BJ (cell line): ENCODE data around the gene CLN3. TPM values are rescaled to one million over a fixed set of nuclear protein-coding genes. Genes with fewer than 3 reads are reported as not detected.

Experiments used
- CTCF ChIA-PET: fragments of 350-600 bp; formaldehyde crosslinking; extraction: SDS; loops from one replicate; lab custom pipeline; 2021; ENCODE audit warnings: antibody characterized with exemption, inconsistent platforms; lab: Yijun Ruan, JAX
- POLR2A ChIA-PET: fragments of 300-600 bp; sonication (Branson Sonifier 250); formaldehyde crosslinking; extraction: SDS; loops from one replicate; lab custom pipeline; 2021; ENCODE audit warnings: antibody characterized with exemption; lab: Charles Lee
- DNase-seq: peaks from one replicate; pipeline ENCODE4 v3.0.0-alpha.2; 2011; ENCODE audit warnings: low read depth
- H3K27me3 ChIP-seq: 2 replicates; pipeline ENCODE4 v1.6.0; 2011; ENCODE audit warnings: low read length; ENCODE audit not compliant: control insufficient read depth, insufficient read depth
- H3K36me3 ChIP-seq: 2 replicates; pipeline ENCODE4 v1.5.1; 2011; ENCODE audit warnings: low read length; ENCODE audit not compliant: control insufficient read depth, insufficient read depth
- H3K4me3 ChIP-seq: 2 replicates; pipeline ENCODE4 v1.5.1; 2011; ENCODE audit warnings: low read depth, mild to moderate bottlenecking, control low read depth, low read length
- polyA plus RNA-seq: library from polyadenylated mRNA; depleted of rRNA; stranded (reverse); fragments of >200 nt; gene quantifications from 2 replicates; pipeline ENCODE4 v1.2.3, GENCODE V29; 2011
- TF ChIP-seq, protein P1 (sequence below): IDR thresholded peaks from 2 replicates; pipeline ENCODE4 v1.5.1; 2011; ENCODE audit warnings: low read depth, mild to moderate bottlenecking, control low read depth, inconsistent platforms, low read length, moderate library complexity; ENCODE audit not compliant: insufficient read depth

CLN3 gene
- polyA plus RNA-seq, 1 experiment, result 25.2 TPM

DNA sequence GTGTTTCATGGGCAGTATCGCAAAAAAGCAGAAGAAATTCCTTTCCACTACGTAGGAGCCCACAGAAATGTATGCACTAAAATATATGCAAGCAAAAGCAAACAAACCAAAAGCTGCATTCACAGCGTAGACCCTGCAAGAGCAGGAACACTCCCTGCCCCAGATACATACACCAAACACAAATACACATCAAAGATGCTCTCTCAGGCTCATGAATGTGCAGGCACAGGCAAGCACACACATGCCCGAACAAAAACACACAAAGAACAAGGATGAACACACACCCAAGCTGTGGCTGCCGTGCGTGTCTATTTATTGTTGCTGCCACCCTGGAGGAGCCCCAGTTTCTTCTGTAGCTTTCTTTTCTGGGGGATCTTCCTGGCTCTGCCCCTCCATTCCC is 45.2 kb upstream of the CLN3 start:
- DNase-seq, result no peak
- POLR2A ChIA-PET, result no interaction called here
- Histone ChIP-seq H3K4me3 (peak overlapping the region; percentile 57), H3K36me3 (peaks cover 13% of the 10 kb centered on the region), H3K27me3 (no peaks in the 10 kb centered on the region)
- TF ChIP-seq, protein P1, sequence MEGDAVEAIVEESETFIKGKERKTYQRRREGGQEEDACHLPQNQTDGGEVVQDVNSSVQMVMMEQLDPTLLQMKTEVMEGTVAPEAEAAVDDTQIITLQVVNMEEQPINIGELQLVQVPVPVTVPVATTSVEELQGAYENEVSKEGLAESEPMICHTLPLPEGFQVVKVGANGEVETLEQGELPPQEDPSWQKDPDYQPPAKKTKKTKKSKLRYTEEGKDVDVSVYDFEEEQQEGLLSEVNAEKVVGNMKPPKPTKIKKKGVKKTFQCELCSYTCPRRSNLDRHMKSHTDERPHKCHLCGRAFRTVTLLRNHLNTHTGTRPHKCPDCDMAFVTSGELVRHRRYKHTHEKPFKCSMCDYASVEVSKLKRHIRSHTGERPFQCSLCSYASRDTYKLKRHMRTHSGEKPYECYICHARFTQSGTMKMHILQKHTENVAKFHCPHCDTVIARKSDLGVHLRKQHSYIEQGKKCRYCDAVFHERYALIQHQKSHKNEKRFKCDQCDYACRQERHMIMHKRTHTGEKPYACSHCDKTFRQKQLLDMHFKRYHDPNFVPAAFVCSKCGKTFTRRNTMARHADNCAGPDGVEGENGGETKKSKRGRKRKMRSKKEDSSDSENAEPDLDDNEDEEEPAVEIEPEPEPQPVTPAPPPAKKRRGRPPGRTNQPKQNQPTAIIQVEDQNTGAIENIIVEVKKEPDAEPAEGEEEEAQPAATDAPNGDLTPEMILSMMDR, result no peak
- CTCF ChIA-PET, result no interaction called here

DNA sequence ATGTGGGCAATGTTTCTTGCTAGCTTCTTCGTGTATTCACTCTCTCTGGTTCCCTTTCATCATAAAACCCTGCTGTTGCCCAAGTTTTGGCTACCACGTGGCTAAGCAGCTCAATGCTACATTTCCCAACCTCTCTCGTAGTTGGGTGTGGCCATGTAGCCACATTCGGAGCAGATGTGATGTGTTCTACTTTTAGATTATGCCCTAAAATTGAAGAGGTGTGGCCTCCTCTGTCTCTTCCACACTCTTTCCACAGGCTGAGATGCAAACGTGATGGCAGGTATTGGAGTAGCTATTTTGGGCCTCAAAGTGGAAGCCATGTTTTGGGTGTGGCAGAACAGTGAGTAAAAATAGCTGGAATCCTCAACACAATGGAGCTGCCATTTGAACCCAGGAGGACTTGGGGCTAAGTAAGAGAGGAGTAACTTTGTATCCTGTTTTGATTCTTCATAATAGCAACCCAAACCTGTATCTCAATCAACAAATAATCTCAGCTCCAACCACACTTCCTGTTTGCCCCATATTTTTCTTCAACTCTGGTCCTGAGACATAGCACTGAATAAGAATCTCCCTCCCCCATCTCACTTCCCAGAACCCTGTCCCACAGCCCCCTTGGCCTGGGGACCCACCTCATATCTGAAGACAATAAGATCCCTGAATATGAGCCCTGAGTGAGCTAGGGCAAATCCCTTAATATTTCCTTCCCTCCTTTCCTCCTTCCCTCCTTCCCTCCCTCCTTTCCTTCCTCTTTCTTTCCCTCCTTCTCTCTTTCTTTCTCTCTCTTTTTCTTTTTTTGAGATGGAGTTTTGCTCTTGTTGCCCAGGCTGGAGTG is 42.9 kb upstream of the CLN3 start:
- H3K36me3 ChIP-seq, result peaks cover 13% of the 10 kb centered on the region
- POLR2A ChIA-PET, result no interaction called here
- no peaks in the 10 kb centered on the region for H3K27me3 ChIP-seq
- no peak overlapping the region for H3K4me3 ChIP-seq
- CTCF ChIA-PET, result no interaction called here
- TF ChIP-seq, protein P1, result no peak
- DNase-seq, result no peak

DNA sequence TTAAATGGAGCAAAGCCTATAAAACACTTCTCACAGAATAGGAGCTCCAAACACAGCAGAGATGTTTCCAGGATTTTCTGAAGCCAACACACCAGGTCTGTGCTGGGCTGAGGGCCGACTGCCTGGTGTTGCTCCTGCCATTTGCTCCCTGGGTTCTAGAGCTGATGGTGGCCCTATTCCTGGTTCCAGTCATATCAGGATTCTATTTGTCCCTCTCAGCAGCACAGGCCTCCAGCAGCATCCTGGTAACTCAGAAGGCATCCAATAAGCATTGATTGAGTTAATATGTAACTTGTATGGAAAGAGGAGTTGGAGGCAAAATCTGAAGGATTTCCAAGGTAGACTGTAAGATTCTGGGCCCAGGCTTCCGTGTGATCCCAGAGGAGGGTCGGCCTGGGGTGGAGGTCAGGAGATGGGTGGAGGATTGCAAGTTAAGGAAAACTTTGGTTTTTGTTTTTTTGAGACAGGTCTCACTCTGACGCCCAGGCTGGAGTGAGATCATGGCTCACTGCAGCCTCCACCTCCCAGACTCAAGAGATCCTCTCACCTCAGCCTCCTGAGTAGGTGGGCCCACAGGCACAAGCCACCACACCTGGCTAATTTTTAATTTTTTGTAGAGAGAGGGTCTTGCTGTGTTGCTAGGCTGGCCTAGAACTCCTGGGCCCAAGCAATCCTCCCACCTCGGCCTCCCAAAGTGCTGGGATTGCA is 41.2 kb upstream of the CLN3 start:
- ChIA-PET CTCF (no interaction called here), POLR2A (interaction anchor here (0.6 kb wide), 1 partner anchor 19 kb away, joined by 3 read pairs; no protein-coding TSS in a partner anchor)
- no peaks in the 10 kb centered on the region for H3K27me3 ChIP-seq
- H3K4me3 ChIP-seq, result no peak overlapping the region
- peaks cover 13% of the 10 kb centered on the region for H3K36me3 ChIP-seq
- TF ChIP-seq, protein P1, result no peak
- DNase-seq, result no peak

- POLR2A ChIA-PET, result no interaction called here
- CTCF ChIA-PET, result no interaction called here
Observed at GRCh38 chr16:28531777-28532744, 40.2 kb upstream of the CLN3 start.

More at GRCh38 chr16:28531777-28532744, 40.2 kb upstream of the CLN3 start:
- Histone ChIP-seq H3K4me3 (no peak overlapping the region), H3K36me3 (peaks cover 7% of the 10 kb centered on the region; the same call in 1 of the 2 replicates), H3K27me3 (no peaks in the 10 kb centered on the region)
- TF ChIP-seq, protein P1, result no peak
- DNase-seq, result no peak
